ENCODE results near the gene GTF2H4. TPM values are rescaled to one million over a fixed set of nuclear protein-coding genes. Genes with fewer than 3 reads are reported as not detected.

Gene GTF2H4
- total RNA-seq, 1 experiment from 2014 or later = 43.6 TPM

DNA sequence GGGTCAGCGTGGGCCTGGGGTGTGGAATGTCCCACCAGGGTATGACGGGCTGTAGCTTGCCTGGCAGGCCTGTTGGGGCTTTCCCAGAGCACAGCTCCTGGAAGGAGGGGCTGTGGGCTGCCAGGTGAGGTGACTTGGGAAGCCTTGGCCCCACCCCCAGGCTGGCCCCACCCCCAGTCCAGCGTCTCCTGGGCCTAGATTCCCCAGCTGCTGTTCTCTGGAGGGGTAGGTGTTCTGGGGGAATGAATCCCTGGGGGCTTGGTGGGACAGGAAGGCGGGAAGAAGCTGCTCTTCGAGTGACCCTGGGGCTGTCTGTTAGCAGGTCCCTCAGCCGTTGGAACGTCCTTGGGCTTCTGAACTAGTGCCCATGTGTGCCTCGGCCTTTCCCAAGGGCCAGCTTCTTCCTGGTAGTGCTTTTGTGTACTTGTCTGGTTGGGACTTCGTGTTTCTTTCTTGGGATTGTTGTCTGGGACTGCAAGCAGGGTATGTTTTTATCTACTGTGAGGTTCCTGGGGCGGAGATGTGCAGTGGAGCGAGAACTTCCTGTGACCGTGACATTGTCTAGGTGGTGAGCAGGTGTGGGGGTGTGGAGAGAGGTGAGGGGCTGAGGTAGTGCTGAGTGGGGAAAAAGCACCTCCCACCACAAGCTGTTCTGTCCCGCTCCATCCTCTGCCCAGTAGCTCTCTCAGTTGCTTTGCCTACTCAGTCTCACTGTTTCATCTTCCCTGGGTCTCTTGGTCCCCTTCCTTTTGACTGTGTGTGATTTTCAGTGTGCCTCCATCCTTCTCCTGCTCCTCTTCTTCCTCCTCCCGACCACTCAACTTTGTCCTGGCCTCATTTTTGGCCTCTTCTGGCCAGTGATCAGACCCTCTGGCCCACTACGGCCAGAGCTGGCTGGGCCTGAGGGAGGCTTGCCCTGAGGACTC lies 25.0 kb upstream of the GTF2H4 start:
- Mint-ChIP-seq H3K27ac (ENCODE audit: unreplicated experiment) (peak overlapping the region; percentile 82), H3K4me1 (ENCODE audit: low read depth, unreplicated experiment) (peaks cover 43% of the 10 kb centered on the region), H3K27me3 (ENCODE audit: insufficient read depth, unreplicated experiment) (no peaks in the 10 kb centered on the region), H3K36me3 (ENCODE audit: insufficient read depth, unreplicated experiment) (peaks cover 6% of the 10 kb centered on the region), H3K4me3 (ENCODE audit: unreplicated experiment) (peak overlapping the region; percentile 83), H3K9me3 (ENCODE audit: unreplicated experiment) (no peaks in the 10 kb centered on the region)
- Histone ChIP-seq H3K9me3 (no peaks in the 10 kb centered on the region), H3K4me1 (peaks cover 39% of the 10 kb centered on the region), H3K4me3 (ENCODE audit: low read depth, low read length) (peak overlapping the region; percentile 46), H3K27me3 (replicated peaks; ENCODE audit: control insufficient read depth, insufficient read depth, low read length) (no peaks in the 10 kb centered on the region), H3K36me3 (ENCODE audit: control insufficient read depth, insufficient read depth, low read length) (no peaks in the 10 kb centered on the region)
- peak; percentile 68 to 83 for DNase-seq
- POLR2A ChIA-PET = interaction anchor here (0.5 to 1.4 kb wide), 7 partner anchors 14 to 326 kb away, joined by 3 to 12 read pairs (median 3); partner anchors contain the start of genes GTF2H4, PRR3 and VARS2
- CTCF ChIA-PET = interaction anchor here (0.5 to 3.2 kb wide), 16 partner anchors 17 to 492 kb away, joined by 3 to 21 read pairs (median 8); partner anchors contain the start of genes GTF2H4 and VARS2
- TSS peak; percentile 26 for BruUV-seq (replicated peaks)
- TF ChIP-seq, protein P1, sequence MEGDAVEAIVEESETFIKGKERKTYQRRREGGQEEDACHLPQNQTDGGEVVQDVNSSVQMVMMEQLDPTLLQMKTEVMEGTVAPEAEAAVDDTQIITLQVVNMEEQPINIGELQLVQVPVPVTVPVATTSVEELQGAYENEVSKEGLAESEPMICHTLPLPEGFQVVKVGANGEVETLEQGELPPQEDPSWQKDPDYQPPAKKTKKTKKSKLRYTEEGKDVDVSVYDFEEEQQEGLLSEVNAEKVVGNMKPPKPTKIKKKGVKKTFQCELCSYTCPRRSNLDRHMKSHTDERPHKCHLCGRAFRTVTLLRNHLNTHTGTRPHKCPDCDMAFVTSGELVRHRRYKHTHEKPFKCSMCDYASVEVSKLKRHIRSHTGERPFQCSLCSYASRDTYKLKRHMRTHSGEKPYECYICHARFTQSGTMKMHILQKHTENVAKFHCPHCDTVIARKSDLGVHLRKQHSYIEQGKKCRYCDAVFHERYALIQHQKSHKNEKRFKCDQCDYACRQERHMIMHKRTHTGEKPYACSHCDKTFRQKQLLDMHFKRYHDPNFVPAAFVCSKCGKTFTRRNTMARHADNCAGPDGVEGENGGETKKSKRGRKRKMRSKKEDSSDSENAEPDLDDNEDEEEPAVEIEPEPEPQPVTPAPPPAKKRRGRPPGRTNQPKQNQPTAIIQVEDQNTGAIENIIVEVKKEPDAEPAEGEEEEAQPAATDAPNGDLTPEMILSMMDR (IDR thresholded peaks at IDR 0.05; ENCODE audit: insufficient read depth in 1 of 2, low read depth in 1 of 2, low read length in 1 of 2, severe bottlenecking in 1 of 2, unreplicated experiment in 1 of 2) = no peak
- intact Hi-C loops (cut with micrococcal nuclease; ENCODE audit: unreplicated experiment) = loop anchor here (2.0 kb wide), 1 partner anchor 26 kb away; the partner anchor contains the start of gene GTF2H4

- intact Hi-C loops (cut with micrococcal nuclease; ENCODE audit: unreplicated experiment) = loop anchor here (2.0 kb wide), 1 partner anchor 25 kb away; the partner anchor contains the start of gene GTF2H4
- DNase-seq = peak; percentile 81 to 82
- peaks cover 39% of the 10 kb centered on the region for H3K4me1 ChIP-seq
- BruUV-seq (replicated peaks) = no TSS peak
- ChIA-PET CTCF (interaction anchor here (0.6 to 3.2 kb wide), 12 partner anchors 24 to 203 kb away, joined by 3 to 21 read pairs (median 10); partner anchors contain the start of genes GTF2H4 and VARS2), POLR2A (interaction anchor here (0.6 to 1.0 kb wide), 3 partner anchors 25 to 326 kb away, joined by 4 to 12 read pairs (median 4); partner anchors contain the start of gene PRR3)
- H3K27me3 Mint-ChIP-seq (ENCODE audit: insufficient read depth, unreplicated experiment) = no peaks in the 10 kb centered on the region
- 0 out of 2 replicates have a peak, but pooled peaks cover 1% of the 10 kb centered on the region for H3K36me3 ChIP-seq (ENCODE audit: control insufficient read depth, insufficient read depth, low read length)
- H3K36me3 Mint-ChIP-seq (ENCODE audit: insufficient read depth, unreplicated experiment) = peaks cover 6% of the 10 kb centered on the region
- H3K27me3 ChIP-seq (replicated peaks; ENCODE audit: control insufficient read depth, insufficient read depth, low read length) = no peaks in the 10 kb centered on the region
- H3K9me3 Mint-ChIP-seq (ENCODE audit: unreplicated experiment) = no peaks in the 10 kb centered on the region
- H3K27ac Mint-ChIP-seq (ENCODE audit: unreplicated experiment) = peak within 1 kb of the TSS; percentile 82
- no peaks in the 10 kb centered on the region for H3K9me3 ChIP-seq
- H3K4me3 ChIP-seq (ENCODE audit: low read depth, low read length) = peak within 1 kb of the TSS; percentile 46
- H3K4me1 Mint-ChIP-seq (ENCODE audit: low read depth, unreplicated experiment) = peaks cover 43% of the 10 kb centered on the region
- H3K4me3 Mint-ChIP-seq (ENCODE audit: unreplicated experiment) = peak within 1 kb of the TSS; percentile 83
- TF ChIP-seq, protein P1 (IDR thresholded peaks at IDR 0.05; ENCODE audit: insufficient read depth in 1 of 2, low read depth in 1 of 2, low read length in 1 of 2, severe bottlenecking in 1 of 2, unreplicated experiment in 1 of 2) = no peak
Measured at GRCh38 chr6:30883685-30884520, 24.1 kb upstream of the GTF2H4 start, which contains the start of gene DDR1. Gene DDR1 (plus strand): TSS chr6:30884519. CDS start chr6:30888730, 4,211 bp downstream.

All from Caco-2 (cell line).